HG02759 (cell line): ENCODE data around the gene RNFT2.
A peak's percentile ranks its signal among the peaks of the same experiment; 100 is the strongest.

Source experiments
- ATAC-seq: cut with Tn5 transposase; IDR thresholded peaks from one replicate; pipeline ENCODE4 v1.9.1; 2021; ENCODE audit warnings: mild to moderate bottlenecking, moderate library complexity; ENCODE audit not compliant: unreplicated experiment

Gene RNFT2

DNA sequence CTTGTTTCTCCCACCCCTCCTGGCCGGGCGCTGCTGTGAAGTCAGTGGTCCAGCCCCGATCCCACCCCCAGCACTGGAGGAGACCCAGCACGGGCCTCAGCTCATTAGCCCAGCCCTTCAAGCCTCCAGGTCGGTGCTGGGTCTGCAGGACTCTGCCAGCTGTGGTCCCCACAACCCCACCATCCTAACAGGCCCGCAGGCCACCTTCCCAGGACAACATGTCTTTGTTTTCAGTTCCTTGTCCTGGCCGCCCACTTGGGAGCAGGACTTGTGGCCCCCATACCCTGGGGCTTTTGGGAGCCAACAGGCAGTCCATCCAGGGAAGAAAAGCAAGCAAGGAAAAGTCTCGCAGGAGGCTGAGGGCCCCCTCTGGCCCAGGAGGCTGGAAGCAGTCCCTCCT is 83.2 kb downstream of the RNFT2 start:
- no peak for ATAC-seq

DNA sequence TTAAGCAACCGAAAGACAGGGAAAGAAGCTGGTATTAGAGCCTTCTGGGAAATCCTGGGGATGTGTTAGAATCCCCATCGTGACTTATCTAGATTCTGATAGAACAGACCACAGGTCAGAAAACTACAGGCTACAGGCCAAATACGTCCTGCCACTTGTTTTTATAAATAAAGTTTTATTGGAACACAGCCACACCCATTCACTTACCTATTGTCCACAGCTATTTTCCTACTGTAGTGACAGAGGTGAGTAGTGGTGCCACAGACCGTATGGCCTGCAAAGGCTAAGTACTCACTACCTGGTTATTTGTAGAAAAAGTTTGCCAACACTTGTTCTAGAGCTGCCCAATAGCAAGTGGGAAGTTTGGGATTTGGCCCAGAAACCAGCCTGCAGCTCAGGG is 89.3 kb downstream of the RNFT2 start:
- ATAC-seq: no peak

DNA sequence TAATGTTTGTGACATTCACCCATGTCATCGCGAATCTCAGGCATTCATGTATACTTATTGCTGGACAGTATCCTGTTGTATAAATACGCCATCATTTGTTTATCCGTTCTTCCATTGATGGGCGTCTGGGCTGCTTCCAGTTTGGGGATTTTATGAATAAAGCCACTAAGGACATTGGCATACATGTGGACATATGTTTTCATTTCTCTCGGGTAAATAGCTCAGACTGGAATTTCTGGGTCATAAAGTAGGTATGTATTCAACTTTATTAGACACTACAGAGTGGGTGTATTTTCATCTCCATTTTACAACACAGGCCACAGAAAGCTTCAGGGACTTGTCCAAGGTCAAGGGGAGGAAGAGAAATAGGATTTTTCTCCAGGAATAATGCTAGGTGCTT is 94.2 kb downstream of the RNFT2 start:
- ATAC-seq: no peak

DNA sequence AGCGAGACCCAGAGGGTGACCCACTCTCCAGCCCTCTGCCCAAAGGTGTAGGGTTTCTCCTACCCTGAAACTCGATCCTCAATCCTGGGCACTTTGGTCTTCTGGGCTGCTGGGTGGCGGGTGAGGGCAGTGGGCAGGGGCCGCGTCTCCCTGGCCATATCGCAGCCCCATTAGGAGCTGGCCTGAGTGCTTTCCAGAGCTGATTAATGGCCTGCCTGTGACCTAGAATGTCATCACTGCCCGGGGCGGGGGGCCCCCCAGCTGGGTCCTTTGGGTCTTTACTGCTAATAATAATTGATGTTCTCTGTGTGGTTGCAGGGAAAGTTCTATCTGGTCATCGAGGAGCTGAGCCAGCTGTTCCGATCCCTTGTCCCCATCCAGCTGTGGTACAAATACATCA is 95.4 kb downstream of the RNFT2 start:
- no peak for ATAC-seq

DNA sequence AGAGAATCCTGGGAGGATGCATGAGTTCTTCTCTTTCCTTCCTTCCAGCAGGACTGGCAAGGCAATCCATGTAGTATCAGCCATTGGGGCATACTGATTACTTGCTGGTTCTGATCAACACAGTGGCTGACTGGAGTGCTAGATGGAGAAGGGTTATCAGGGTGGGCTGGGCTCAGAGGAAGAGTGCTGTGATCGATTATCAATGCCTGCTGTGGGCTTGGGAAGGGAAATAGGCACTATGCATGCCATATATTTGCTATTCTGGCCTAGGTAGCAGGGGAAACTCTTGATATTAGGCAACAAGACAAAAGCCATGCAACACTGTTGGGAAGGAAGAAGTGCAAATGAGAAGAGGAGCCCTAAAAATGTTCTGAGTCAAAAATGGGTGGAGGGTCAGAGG is 97.4 kb downstream of the RNFT2 start:
- no peak for ATAC-seq

DNA sequence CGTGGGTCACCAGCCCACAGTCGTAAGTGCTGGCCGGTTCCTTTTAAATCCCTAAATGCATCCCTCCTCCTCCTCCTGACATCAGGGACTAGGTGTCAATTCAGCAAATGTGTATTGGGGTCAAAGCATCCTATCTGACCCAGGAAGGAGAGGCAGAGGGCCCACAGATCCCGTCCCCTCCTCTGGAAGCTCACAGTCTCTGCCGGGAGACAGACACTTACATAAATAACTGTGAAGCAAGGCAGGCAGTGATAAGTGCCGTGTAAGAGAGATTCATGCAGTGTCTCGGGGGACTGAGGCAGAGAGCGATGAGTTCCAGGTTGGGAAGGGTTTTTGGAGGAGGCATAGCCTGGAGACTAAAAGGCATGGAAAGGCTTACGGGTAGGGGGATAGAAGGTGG is 99.0 kb downstream of the RNFT2 start:
- no peak for ATAC-seq

DNA sequence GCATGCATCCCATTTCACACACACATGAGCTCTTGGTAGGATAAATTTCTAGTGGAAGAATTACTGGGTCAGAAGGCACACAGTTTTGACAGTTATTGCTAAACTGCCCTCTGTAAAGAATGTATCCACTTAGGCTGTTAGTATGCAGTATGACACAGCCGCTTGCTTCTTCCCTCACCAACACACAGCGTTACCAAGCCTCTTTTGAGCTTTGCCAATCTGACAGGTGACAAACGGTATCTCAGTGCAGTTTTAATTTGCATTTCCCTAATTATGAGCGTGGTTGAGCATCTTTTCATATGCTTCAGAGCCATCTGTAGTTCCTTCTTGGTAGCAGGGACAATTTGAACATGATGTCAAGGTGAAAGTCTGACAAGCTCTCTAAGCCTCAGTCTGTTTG is 100.2 kb downstream of the RNFT2 start:
- ATAC-seq: no peak

DNA sequence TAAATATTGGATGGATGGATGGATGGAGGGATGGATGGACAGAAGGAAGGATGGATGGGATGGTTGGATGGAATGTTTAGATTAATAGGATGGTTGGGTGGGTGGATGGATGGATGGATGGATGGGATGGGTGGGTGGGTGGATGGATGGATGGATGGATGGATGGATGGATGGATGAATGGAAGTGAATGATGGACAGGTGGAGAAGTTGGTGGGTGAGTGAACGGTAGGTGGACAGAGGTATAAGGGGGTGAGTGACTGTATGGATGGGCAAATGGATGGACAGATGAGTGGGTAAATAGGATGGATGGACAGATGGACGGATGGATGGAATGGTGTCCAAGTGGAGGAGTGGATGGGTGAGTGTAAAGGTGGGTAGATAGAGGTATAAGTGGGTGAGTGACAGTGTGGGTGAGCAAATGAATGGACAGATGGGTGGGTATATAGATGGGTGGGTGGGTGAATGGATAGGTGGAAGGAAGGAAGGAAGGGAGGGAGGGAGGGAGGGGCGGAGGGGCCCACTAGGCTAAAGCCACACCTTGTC is 101.2 kb downstream of the RNFT2 start:
- no peak for ATAC-seq

DNA sequence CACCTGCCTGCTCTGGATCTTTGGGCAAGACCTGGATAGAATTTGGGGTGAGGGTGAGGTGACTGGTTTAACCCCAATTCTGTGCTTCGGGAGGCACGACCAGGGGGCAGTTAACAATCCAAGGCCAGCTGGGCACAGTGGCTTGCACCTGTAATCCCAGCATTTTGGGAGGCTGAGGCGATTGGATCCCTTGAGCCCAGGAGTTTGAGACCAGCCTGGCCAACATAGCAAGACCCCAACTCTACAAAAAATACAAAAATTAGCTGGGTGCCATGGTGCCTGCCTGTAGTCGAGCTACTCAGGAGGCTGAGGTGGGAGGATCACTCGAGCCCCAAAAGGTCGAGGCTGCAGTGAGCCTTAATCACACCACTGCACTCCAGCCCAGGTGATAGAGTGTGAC is 105.0 kb downstream of the RNFT2 start:
- ATAC-seq: no peak

DNA sequence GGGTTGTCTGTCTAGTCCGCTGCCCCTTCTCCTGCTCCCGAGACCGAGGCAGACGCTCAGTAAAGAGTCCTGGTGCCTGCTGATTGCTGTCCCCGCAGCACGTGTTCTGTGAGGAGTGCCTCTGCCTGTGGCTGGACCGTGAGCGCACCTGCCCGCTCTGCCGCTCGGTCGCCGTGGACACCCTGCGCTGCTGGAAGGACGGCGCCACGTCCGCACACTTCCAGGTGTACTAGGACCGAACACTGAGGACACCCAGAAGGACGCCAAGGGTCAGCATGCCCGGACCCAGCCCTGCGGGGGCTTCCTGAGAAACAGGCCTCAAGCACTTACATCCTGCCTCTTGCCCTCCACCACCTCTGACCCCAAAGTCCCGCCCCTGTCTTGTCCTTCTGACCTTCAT is 111.1 kb downstream of the RNFT2 start:
- ATAC-seq: no peak

DNA sequence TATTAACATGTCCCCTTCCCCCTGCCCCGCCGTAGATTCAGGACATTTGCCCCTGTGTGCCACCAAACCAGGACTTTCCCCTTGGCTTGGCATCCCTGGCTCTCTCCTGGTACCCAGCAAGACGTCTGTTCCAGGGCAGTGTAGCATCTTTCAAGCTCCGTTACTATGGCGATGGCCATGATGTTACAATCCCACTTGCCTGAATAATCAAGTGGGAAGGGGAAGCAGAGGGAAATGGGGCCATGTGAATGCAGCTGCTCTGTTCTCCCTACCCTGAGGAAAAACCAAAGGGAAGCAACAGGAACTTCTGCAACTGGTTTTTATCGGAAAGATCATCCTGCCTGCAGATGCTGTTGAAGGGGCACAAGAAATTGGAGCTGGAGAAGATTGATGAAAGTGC is 114.2 kb downstream of the RNFT2 start:
- no peak for ATAC-seq

DNA sequence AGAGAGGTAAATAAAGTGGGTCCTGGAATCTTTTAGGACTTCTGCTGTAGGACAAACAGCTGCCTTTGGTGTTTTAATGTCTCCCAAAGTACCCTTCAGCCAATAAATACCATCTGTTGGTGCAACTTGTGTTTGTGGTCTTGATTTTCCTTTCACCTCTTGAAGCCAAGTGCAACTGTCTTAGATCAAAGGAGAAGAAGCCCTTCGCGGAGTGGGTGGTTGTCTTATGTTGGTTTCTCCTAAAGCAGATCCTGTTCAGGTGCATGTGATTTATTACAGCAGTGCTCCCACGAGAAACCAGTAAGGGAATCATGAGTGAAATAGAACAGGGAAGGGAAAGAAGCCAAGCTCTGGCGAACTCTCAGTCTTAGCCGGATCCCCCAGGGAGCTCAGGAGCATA is 115.4 kb downstream of the RNFT2 start:
- no peak for ATAC-seq

DNA sequence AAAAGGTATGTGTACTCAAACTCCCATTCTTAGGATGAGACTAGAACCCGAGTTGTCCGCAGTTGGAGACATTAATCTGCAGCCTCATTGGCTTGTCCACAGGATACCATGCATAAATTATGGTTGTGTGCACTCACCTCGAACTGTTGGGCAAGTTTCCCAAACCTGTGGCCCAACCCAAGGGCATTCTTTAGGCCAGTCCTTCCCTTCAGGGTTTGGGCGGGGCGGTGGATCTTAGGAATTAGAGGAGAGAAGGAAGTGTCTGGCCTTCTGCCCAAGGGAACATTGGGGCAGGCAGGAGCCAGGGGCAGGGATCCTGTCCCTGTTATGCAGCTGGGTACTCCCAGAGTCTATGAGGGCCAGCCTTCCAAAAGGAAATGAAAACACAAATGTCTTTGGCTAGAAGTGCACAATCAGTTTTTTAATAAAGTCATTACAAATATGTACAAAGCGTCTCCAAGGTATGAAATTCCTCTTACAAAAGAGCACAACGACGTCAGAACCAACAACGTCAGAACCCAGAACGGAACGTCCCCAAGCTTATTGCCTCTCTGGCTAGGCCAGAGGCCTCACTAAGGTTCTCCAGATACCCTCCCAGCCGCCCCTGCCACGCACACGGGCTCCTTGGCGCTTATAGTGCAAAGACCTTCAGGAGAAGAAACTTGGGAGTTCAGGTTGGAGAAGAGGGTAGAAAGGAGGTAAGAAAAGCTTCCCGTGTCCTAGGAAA is 117.8 kb downstream of the RNFT2 start:
- ATAC-seq: no peak

DNA sequence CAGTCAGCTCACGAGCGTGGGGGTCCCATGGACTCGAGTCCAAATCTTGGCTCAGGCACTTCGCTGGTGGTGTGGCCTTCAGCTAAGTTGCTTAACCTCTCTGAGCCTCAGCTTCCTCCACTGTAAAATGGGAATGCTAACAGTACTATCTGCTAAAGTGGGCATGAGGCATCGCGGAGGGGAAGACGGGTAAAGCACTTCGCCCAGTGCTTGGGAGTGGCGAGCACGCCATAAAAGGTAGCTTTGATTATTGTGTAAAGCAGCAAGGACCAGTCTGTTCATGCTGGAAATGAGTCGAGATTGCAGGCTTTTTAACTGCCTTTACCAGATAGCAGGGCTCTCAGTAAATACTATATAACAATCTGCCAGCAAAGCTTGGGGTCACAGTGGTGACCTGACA is 118.6 kb downstream of the RNFT2 start:
- ATAC-seq: no peak

DNA sequence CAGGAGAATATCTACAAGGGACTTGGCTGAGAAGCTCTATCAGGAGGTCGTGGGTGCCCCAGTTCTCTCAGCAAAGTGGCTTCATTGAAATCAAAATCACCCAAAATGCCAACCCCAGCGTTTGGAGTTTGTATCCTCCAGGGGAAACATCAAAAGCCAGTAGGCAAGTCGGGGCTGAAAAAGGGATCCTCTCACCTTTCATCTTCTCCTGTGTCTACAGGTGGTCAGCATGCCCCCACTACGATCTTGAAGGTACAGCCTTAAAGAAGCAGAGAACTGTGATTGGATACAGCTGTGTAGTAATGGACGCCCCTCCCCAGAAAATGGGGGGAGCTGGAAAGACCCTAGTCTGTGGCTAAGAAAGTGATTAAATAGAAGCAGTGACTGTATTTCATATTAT is 121.0 kb downstream of the RNFT2 start:
- no peak for ATAC-seq

DNA sequence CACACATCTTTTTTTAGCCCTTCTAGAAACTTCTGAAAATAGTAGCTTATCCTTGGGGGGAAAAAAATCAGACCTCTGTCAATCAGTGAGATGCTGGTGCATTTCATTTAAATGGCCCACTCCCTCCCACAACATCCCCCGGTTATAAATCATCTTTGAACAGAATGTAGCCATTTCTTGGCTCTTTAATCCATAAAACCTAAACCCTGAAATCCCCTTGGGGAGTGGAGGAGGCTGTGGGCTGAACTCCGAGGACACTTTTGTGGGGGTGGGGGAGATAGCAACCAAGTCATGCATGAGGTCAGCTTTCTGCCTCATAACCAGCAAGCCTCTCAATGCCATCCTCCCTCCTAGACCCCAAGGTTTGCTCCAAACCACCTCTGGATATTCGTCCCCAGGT is 122.1 kb downstream of the RNFT2 start:
- ATAC-seq: no peak

DNA sequence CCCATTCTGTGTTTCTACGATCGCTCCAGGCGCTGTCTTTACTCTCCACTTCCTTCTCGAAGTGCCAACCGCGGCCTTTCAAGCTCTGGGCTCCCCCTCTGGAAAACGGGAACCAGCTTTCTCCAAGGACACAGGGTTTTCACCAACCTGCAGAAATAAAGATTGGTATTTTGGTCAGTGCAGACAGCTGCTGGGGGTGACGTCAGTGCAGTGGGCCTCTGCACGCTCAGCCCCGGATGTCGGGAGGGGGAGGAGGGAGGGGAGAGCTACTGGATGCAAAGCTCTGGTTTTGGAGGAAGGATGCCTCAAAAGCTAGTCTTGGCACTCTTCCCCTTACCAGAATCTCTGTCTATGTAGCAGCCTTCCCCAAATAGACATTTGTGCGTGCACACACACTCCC is 123.2 kb downstream of the RNFT2 start:
- peak; percentile 84 for ATAC-seq

DNA sequence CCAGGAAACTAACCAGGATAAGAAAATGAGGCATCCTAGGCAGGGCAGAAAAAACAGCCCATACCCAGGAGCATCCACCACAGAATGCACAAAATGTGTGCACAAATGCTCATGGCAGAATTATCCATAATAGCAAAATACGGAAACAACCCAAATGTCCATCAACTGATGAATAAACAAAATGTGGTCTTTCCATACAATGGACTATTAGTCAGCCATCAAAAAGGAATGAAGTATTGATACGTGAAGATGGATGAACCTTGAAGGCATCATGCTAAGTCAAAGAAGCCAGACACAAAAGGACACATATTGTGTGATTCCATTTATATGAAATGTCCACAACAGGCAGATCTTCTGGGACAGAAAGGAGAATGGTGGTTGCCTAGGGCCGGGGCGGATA is 124.1 kb downstream of the RNFT2 start:
- ATAC-seq: no peak

DNA sequence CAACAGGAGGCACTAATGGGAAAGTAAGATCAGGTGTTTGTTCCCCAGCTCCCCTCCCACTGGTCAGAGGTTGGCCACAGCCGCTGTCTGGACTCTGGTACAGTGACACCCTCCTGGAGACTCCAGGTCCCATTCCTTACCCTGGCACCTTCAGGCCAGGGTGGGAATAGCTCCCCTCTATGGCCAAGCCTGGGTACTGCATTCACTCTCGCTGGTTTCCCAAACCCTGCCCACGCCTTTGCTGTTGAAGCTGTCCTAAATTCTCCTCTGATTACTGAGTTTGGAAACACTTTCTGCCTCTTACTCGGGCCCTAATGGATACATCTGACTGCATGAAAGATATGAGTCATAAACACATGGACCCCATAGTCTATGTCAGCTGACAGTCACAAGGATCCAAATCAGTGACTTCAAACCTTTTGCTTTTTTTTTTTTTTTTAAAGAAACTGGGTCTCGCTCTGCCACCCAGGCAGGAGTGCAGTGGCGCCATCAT is 125.2 kb downstream of the RNFT2 start:
- ATAC-seq: no peak

DNA sequence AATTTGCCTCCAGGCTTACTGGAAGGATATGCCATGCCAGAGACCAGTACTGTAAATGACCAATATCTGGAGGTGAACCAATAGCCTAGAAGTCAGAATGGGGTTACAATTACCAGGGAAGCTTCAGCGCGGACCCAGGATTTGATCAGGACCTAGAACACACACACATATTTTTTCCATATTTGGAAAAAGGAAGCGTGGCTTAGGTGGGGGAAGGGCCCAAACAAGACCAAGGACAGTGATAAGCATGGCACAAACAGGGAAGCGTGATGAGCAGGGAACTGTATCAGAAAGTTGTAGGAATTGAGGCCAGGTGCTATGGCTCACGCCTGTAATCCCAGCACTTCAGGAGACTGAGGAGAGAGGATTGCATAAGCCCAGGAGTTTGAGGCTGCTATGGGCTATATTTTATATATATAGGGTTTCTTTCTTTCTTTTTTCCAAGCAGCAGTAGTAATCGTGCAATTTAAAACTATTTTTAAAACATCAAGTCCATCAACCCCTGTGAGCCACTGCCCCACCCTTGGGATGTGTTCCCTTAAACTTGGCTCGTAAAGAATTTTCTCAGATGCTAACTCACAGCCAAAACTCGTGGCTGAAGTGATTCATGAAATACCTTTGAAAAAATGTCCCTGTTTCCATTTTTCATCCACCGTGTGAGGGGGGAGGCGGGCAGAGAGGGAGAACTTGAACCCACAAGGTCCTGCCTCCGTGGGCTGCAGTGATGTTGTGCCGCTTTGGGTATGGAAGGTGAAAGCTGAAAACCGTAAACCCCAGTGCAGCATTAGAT is 126.5 kb downstream of the RNFT2 start:
- no peak for ATAC-seq

DNA sequence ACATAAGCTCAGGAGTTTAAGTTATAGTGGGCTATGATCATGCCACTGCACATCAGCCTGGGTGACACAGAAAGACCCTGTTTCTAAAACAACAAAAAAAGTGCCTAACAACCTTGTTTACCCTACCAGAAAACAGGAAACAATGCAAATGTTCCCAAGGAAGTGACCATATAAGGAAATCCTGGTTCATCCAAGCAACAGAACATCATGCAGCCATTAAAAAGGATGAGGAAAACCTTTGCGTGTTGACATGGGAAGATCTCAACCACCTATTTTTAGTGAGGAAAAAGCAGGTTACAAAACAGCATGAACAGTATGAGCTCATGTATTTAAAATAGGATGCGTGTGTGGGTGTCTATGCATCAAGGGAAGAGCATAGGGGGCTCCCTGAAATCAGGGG is 129.4 kb downstream of the RNFT2 start:
- ATAC-seq: no peak

DNA sequence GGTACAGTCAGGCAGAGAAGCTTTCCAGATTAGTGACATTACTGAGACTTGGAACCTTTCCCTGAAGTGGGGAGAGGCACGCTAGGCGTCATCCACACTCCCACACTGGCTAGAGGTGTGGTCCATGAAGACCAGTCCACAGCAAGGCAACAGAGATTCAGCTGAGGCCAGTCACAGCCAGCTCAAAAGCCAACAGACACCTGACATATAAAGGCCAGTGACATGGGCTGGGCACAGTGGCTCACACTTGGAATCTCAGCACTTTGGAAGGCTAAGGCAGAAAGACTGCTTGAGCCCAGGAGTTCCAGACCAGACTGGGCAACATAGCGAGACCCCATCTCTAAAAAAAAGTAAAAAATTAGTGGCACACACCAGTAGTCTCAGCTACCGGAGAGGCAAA is 132.2 kb downstream of the RNFT2 start:
- ATAC-seq: no peak
